ENCODE measurements around the gene NUMB. TPM values are rescaled to one million over a fixed set of nuclear protein-coding genes. Genes with fewer than 3 reads are reported as not detected.

The NUMB gene
- total and polyA plus RNA-seq, 2 of the 13 experiments (the other 11 are each of a cell fraction or from before 2014, with no cell fraction given) = 20.3 to 71.1 TPM

DNA sequence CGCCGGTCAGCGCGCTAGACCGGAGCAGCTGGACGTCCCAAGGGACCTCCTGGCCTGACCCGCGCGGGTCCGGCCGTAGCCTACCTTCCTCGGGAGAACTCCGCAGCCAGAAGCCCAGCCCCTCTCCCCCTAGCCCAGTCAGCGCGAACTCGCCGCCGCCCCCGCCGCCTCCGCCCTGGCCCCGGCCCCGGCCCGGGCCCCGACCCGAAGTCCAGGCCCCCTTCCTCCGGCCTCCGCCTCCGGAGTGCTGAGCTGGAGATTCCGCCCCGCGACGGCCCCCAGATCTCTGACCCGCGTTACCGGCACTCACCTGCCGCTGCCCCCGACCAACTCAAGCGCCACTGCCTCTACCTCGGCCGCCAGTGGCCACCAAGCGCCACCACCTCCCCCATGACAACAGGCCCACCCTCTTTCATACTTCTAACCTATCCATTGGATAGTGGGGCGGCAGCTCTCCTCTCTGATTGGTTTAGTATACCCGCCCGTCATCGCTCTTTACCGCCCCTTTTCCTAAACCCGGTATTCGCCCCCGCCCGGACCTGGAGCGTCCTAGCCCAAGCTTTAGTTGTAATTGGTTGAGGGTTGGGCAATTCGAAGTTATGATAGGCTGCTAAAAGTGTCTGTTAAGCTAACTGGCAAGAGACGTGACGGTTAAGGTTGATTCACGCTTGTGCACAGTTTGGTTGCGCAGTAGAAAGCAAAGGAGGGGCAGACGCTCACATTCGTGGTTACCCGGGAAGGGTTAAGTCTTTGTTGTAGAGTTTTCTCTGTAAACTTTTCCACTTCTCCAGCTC is at the start of gene NUMB (continued):
- TF ChIP-seq WIZ (CRISPR knock-in tag; IDR thresholded peaks at IDR 0.05) (0 out of 2 replicates have a peak, but pooled peaks have one; percentile 38), ZNF883 (CRISPR knock-in tag; IDR thresholded peaks at IDR 0.05; ENCODE audit: not compliant biosample characterization) (peak; percentile 40), ZNF17 (CRISPR knock-in tag; IDR thresholded peaks at IDR 0.05) (no peak), RXRB (CRISPR knock-in tag; IDR thresholded peaks at IDR 0.05; ENCODE audit: borderline replicate concordance) (peak; percentile 33; the same call in 1 of the 2 replicates), SRF (IDR thresholded peaks at IDR 0.05; ENCODE audit: low read depth, low read length) (peak; percentile 92), SPEN (CRISPR knock-in tag; IDR thresholded peaks at IDR 0.05; ENCODE audit: low read depth) (peak; percentile 75), CEBPB (IDR thresholded peaks at IDR 0.05; ENCODE audit: borderline replicate concordance, low read depth, low read length) (peak; percentile 95), ZNF317 (CRISPR knock-in tag; IDR thresholded peaks at IDR 0.05) (peak; percentile 73; the same call in 1 of the 2 replicates)
- TF ChIP-seq, protein P1, sequence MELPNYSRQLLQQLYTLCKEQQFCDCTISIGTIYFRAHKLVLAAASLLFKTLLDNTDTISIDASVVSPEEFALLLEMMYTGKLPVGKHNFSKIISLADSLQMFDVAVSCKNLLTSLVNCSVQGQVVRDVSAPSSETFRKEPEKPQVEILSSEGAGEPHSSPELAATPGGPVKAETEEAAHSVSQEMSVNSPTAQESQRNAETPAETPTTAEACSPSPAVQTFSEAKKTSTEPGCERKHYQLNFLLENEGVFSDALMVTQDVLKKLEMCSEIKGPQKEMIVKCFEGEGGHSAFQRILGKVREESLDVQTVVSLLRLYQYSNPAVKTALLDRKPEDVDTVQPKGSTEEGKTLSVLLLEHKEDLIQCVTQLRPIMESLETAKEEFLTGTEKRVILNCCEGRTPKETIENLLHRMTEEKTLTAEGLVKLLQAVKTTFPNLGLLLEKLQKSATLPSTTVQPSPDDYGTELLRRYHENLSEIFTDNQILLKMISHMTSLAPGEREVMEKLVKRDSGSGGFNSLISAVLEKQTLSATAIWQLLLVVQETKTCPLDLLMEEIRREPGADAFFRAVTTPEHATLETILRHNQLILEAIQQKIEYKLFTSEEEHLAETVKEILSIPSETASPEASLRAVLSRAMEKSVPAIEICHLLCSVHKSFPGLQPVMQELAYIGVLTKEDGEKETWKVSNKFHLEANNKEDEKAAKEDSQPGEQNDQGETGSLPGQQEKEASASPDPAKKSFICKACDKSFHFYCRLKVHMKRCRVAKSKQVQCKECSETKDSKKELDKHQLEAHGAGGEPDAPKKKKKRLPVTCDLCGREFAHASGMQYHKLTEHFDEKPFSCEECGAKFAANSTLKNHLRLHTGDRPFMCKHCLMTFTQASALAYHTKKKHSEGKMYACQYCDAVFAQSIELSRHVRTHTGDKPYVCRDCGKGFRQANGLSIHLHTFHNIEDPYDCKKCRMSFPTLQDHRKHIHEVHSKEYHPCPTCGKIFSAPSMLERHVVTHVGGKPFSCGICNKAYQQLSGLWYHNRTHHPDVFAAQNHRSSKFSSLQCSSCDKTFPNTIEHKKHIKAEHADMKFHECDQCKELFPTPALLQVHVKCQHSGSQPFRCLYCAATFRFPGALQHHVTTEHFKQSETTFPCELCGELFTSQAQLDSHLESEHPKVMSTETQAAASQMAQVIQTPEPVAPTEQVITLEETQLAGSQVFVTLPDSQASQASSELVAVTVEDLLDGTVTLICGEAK (IDR thresholded peaks at IDR 0.05) = no peak
- TF ChIP-seq, protein P1 (CRISPR knock-in tag; IDR thresholded peaks at IDR 0.05) = 0 out of 2 replicates have a peak, but pooled peaks have one; percentile 10
- TF ChIP-seq, protein P2, sequence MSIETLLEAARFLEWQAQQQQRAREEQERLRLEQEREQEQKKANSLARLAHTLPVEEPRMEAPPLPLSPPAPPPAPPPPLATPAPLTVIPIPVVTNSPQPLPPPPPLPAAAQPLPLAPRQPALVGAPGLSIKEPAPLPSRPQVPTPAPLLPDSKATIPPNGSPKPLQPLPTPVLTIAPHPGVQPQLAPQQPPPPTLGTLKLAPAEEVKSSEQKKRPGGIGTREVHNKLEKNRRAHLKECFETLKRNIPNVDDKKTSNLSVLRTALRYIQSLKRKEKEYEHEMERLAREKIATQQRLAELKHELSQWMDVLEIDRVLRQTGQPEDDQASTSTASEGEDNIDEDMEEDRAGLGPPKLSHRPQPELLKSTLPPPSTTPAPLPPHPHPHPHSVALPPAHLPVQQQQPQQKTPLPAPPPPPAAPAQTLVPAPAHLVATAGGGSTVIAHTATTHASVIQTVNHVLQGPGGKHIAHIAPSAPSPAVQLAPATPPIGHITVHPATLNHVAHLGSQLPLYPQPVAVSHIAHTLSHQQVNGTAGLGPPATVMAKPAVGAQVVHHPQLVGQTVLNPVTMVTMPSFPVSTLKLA (IDR thresholded peaks at IDR 0.05) = peak; percentile 28; the same call in 1 of the 2 replicates
- TF ChIP-seq, protein P3, sequence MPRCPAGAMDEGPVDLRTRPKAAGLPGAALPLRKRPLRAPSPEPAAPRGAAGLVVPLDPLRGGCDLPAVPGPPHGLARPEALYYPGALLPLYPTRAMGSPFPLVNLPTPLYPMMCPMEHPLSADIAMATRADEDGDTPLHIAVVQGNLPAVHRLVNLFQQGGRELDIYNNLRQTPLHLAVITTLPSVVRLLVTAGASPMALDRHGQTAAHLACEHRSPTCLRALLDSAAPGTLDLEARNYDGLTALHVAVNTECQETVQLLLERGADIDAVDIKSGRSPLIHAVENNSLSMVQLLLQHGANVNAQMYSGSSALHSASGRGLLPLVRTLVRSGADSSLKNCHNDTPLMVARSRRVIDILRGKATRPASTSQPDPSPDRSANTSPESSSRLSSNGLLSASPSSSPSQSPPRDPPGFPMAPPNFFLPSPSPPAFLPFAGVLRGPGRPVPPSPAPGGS (CRISPR knock-in tag; IDR thresholded peaks at IDR 0.05) = no peak; the same call in 1 of the 2 replicates
- TF ChIP-seq, protein P4, sequence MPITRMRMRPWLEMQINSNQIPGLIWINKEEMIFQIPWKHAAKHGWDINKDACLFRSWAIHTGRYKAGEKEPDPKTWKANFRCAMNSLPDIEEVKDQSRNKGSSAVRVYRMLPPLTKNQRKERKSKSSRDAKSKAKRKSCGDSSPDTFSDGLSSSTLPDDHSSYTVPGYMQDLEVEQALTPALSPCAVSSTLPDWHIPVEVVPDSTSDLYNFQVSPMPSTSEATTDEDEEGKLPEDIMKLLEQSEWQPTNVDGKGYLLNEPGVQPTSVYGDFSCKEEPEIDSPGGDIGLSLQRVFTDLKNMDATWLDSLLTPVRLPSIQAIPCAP (CRISPR knock-in tag; IDR thresholded peaks at IDR 0.05; ENCODE audit: low read depth) = 0 out of 2 replicates have a peak, but pooled peaks have one; percentile 52
